Mesenchymal stem cell (in vitro differentiated cells and primary cell): Measurements from ENCODE around the gene CLDN20.

ENCODE experiments used
- DNase-seq: peaks from one replicate; pipeline ENCODE4 v3.0.0-alpha.2; 2013
- H2AFZ ChIP-seq: one replicate; pipeline ENCODE4 v1.6.1; 2013; ENCODE audit warnings: low read depth, mild to moderate bottlenecking, control low read depth, inconsistent platforms, low read length, moderate library complexity
- H2AK5ac ChIP-seq: 2 replicates; pipeline ENCODE4 v1.6.1; 2013; ENCODE audit warnings: low read length, moderate library complexity, mild to moderate bottlenecking, inconsistent platforms; ENCODE audit not compliant: severe bottlenecking
- H2BK120ac ChIP-seq: one replicate; pipeline ENCODE4 v1.6.1; 2013; ENCODE audit warnings: low read depth, mild to moderate bottlenecking, inconsistent platforms, low read length, moderate library complexity
- H2BK12ac ChIP-seq, 2 experiments: one replicate each; pipeline ENCODE4 v1.6.1; 2013; ENCODE audit warnings: inconsistent platforms in 2 of 2, low read length in 2 of 2, mild to moderate bottlenecking in 2 of 2, moderate library complexity in 2 of 2, control low read depth in 1 of 2
- H2BK15ac ChIP-seq: one replicate; pipeline ENCODE4 v1.6.1; 2013; ENCODE audit warnings: mild to moderate bottlenecking, low read depth, inconsistent platforms; ENCODE audit not compliant: poor library complexity, severe bottlenecking
- H2BK5ac ChIP-seq: 2 replicates; pipeline ENCODE4 v1.6.1; 2013; ENCODE audit warnings: low read depth, mild to moderate bottlenecking, low read length, control low read depth, inconsistent platforms; ENCODE audit not compliant: poor library complexity, severe bottlenecking
- H3K14ac ChIP-seq, 2 experiments: one replicate each; pipeline ENCODE4 v1.6.1; 2013; ENCODE audit warnings: inconsistent platforms in 2 of 2, low read length in 2 of 2, control low read depth in 1 of 2, mild to moderate bottlenecking in 1 of 2, moderate library complexity in 1 of 2
- H3K18ac ChIP-seq, 2 experiments: one replicate each; pipeline ENCODE4 v1.6.1; 2013; ENCODE audit warnings: inconsistent platforms in 2 of 2, low read length in 2 of 2, control low read depth in 1 of 2, low read depth in 1 of 2, mild to moderate bottlenecking in 1 of 2
- H3K23ac ChIP-seq, 2 experiments: one replicate each; pipeline ENCODE4 v1.6.1; 2013; ENCODE audit warnings: inconsistent platforms in 2 of 2, low read length in 2 of 2, mild to moderate bottlenecking in 2 of 2, moderate library complexity in 2 of 2, control low read depth in 1 of 2
- H3K27ac ChIP-seq: 2 replicates; pipeline ENCODE4 v1.5.1; 2013; ENCODE audit warnings: mild to moderate bottlenecking, moderate library complexity, low read length, control low read depth, inconsistent platforms; ENCODE audit not compliant: poor library complexity, severe bottlenecking
- H3K27me3 ChIP-seq, 2 experiments: 2 replicates each; pipeline versions ENCODE4 v1.6.1 to v1.7.0; 2013; ENCODE audit warnings: low read length in 2 of 2, mild to moderate bottlenecking in 2 of 2, moderate library complexity in 2 of 2, control low read depth in 1 of 2, inconsistent platforms in 1 of 2; ENCODE audit not compliant: control insufficient read depth in 1 of 2, insufficient read depth in 1 of 2
- H3K36me3 ChIP-seq, 2 experiments: 2 replicates each; pipeline versions ENCODE4 v1.6.1 to v1.7.0; 2013; ENCODE audit warnings: low read length in 2 of 2, control low read depth in 1 of 2, inconsistent platforms in 1 of 2, low read depth in 1 of 2, mild to moderate bottlenecking in 1 of 2; ENCODE audit not compliant: insufficient read depth in 2 of 2, control insufficient read depth in 1 of 2
- H3K4ac ChIP-seq, 2 experiments: one replicate each; pipeline ENCODE4 v1.6.1; 2013; ENCODE audit warnings: inconsistent platforms in 2 of 2, low read length in 2 of 2, mild to moderate bottlenecking in 2 of 2, moderate library complexity in 2 of 2, control low read depth in 1 of 2, low read depth in 1 of 2
- H3K4me1 ChIP-seq: 2 replicates; pipeline ENCODE4 v1.6.1; 2013; ENCODE audit warnings: low read depth, low read length, control low read depth; ENCODE audit not compliant: control insufficient read depth, insufficient read depth
- H3K4me2 ChIP-seq: 2 replicates; pipeline ENCODE4 v1.6.1; 2013; ENCODE audit warnings: low read length, mild to moderate bottlenecking, inconsistent platforms; ENCODE audit not compliant: poor library complexity, severe bottlenecking
- H3K4me3 ChIP-seq, 2 experiments: 2 replicates each; pipeline versions ENCODE4 v1.5.1 to v1.7.0; 2013; ENCODE audit warnings: low read length in 2 of 2, mild to moderate bottlenecking in 2 of 2, control low read depth in 1 of 2, low read depth in 1 of 2; ENCODE audit not compliant: insufficient read depth in 1 of 2
- H3K79me1 ChIP-seq: replicated peaks from 2 replicates; pipeline ENCODE4 v1.6.1; 2013; ENCODE audit warnings: mild to moderate bottlenecking, control low read depth, low read length, inconsistent platforms; ENCODE audit not compliant: poor library complexity, severe bottlenecking
- H3K9ac ChIP-seq: 2 replicates; pipeline ENCODE4 v1.7.0; 2013; ENCODE audit warnings: mild to moderate bottlenecking, low read length, moderate library complexity
- H3K9me3 ChIP-seq: 2 replicates; pipeline ENCODE4 v1.7.0; 2013; ENCODE audit warnings: mild to moderate bottlenecking, low read length; ENCODE audit not compliant: control insufficient read depth
- H4K8ac ChIP-seq: one replicate; pipeline ENCODE4 v1.6.1; 2013; ENCODE audit warnings: inconsistent platforms, mild to moderate bottlenecking, low read length, moderate library complexity
- H4K91ac ChIP-seq: one replicate; pipeline ENCODE4 v1.6.1; 2013; ENCODE audit warnings: mild to moderate bottlenecking, low read length, inconsistent platforms
- WGBS: methylation state at CpG from one replicate; pipeline ENCODE4 v1.1.7; 2013; ENCODE audit warnings: mixed read lengths; 5-methylcytosine and 5-hydroxymethylcytosine counted together

Gene CLDN20

GRCh38 chr6:155247618-155248007 lies 16.2 kb upstream of the CLDN20 start:
- Histone ChIP-seq H4K91ac (no peak overlapping the region), H3K9me3 (no peaks in the 10 kb centered on the region)

GRCh38 chr6:155248008-155249001 lies 15.5 kb upstream of the CLDN20 start:
- Histone ChIP-seq H2AK5ac (no peak overlapping the region), H3K18ac (peak overlapping the region in 1 of 2 experiments; percentile 5), H4K8ac (no peak overlapping the region), H3K4me3 (no peak overlapping the region), H3K79me1 (no peaks in the 10 kb centered on the region), H3K4ac (peak overlapping the region in 1 of 2 experiments; percentile 0), H2BK5ac (no peak overlapping the region), H3K23ac (no peak overlapping the region), H3K27ac (no peak overlapping the region), H2BK12ac (no peak overlapping the region), H3K27me3 (no peaks in the 10 kb centered on the region), H2AFZ (no peak overlapping the region), H3K36me3 (peaks cover 4 to 34% of the 10 kb centered on the region in 2 experiments), H3K9me3 (no peaks in the 10 kb centered on the region), H3K9ac (peak overlapping the region; percentile 44), H4K91ac (no peak overlapping the region), H3K14ac (no peak overlapping the region), H3K4me1 (peaks cover 5% of the 10 kb centered on the region), H3K4me2 (no peak overlapping the region), H2BK15ac (no peak overlapping the region), H2BK120ac (no peak overlapping the region)
- WGBS, result 91% methylated on average over 29 of the region's 30 CpGs
- DNase-seq, result peak; percentile 62

More at GRCh38 chr6:155247618-155248007, 16.2 kb upstream of the CLDN20 start:
- Histone ChIP-seq H3K23ac (no peak overlapping the region), H2BK120ac (no peak overlapping the region), H4K8ac (no peak overlapping the region), H2BK5ac (no peak overlapping the region), H3K4me1 (peaks cover 3% of the 10 kb centered on the region), H3K27ac (no peak overlapping the region), H3K4ac (no peak overlapping the region), H3K14ac (no peak overlapping the region), H3K18ac (no peak overlapping the region), H3K79me1 (no peaks in the 10 kb centered on the region), H3K9ac (peak overlapping the region; percentile 44), H2BK12ac (no peak overlapping the region), H3K27me3 (no peaks in the 10 kb centered on the region), H2AFZ (no peak overlapping the region), H3K4me2 (no peak overlapping the region), H3K36me3 (peaks cover 2 to 27% of the 10 kb centered on the region in 2 experiments), H3K4me3 (no peak overlapping the region), H2AK5ac (no peak overlapping the region), H2BK15ac (no peak overlapping the region)
- DNase-seq, result no peak
- 92% methylated on average over 3 of the region's 5 CpGs for WGBS

- no peak overlapping the region for H3K23ac ChIP-seq
- no peak overlapping the region for H3K4ac ChIP-seq
- 97% methylated on average over 10 of the region's 10 CpGs for WGBS
These were observed 13.0 kb upstream of the CLDN20 start for GRCh38 chr6:155250701-155251381.

GRCh38 chr6:155252581-155252980 lies 11.2 kb upstream of the CLDN20 start:
- no peak overlapping the region for H3K9ac ChIP-seq
- no peak overlapping the region for H2BK5ac ChIP-seq
- 98% methylated on average over 8 of the region's 8 CpGs for WGBS
- H3K4me3 ChIP-seq, result no peak overlapping the region
- no peak overlapping the region for H2BK120ac ChIP-seq
- H3K18ac ChIP-seq, result no peak overlapping the region
- H2BK12ac ChIP-seq, result peak overlapping the region in 1 of 2 experiments; percentile 55
- H3K27me3 ChIP-seq, result no peaks in the 10 kb centered on the region
- no peak overlapping the region for H2AFZ ChIP-seq
- DNase-seq, result no peak
- no peak overlapping the region for H2BK15ac ChIP-seq
- H3K4me1 ChIP-seq, result peaks cover 7% of the 10 kb centered on the region
- peaks cover 14 to 74% of the 10 kb centered on the region in 2 experiments for H3K36me3 ChIP-seq
- H3K14ac ChIP-seq, result no peak overlapping the region
- H3K4ac ChIP-seq, result no peak overlapping the region
- no peak overlapping the region for H3K27ac ChIP-seq
- no peak overlapping the region for H4K91ac ChIP-seq
- no peak overlapping the region for H2AK5ac ChIP-seq
- peaks cover 1% of the 10 kb centered on the region for H3K79me1 ChIP-seq
- no peak overlapping the region for H4K8ac ChIP-seq
- H3K23ac ChIP-seq, result no peak overlapping the region
- H3K4me2 ChIP-seq, result no peak overlapping the region
- H3K9me3 ChIP-seq, result no peaks in the 10 kb centered on the region

More at GRCh38 chr6:155250701-155251381, 13.0 kb upstream of the CLDN20 start:
- Histone ChIP-seq H3K27me3 (no peaks in the 10 kb centered on the region), H2BK120ac (no peak overlapping the region), H3K9ac (no peak overlapping the region), H2BK5ac (no peak overlapping the region), H2AFZ (no peak overlapping the region), H3K4me3 (no peak overlapping the region), H2AK5ac (no peak overlapping the region), H2BK15ac (no peak overlapping the region), H3K18ac (no peak overlapping the region), H4K8ac (no peak overlapping the region), H3K79me1 (peaks cover 1% of the 10 kb centered on the region), H3K36me3 (peaks cover 7 to 57% of the 10 kb centered on the region in 2 experiments), H3K9me3 (no peaks in the 10 kb centered on the region), H3K27ac (no peak overlapping the region), H2BK12ac (no peak overlapping the region), H3K4me1 (peaks cover 7% of the 10 kb centered on the region), H3K14ac (no peak overlapping the region), H4K91ac (no peak overlapping the region), H3K4me2 (no peak overlapping the region)
- no peak for DNase-seq
